Hepatocyte (in vitro differentiated cells): Measurements from ENCODE around the gene CFAP92. TPM values are rescaled to one million over a fixed set of nuclear protein-coding genes. Genes with fewer than 3 reads are reported as not detected.

Source experiments
- DNase-seq: peaks from one replicate; pipeline ENCODE4 v3.0.0-alpha.2; 2016; ENCODE audit warnings: low spot score
- H2AFZ ChIP-seq: fragments of 200-600 bp; sonication (generic); 2 replicates; pipeline ENCODE4 v1.6.0; 2016; ENCODE audit warnings: antibody characterized with exemption, mild to moderate bottlenecking
- H3K27ac ChIP-seq: fragments of 200-600 bp; sonication (generic); 2 replicates; pipeline ENCODE4 v1.5.1; 2016; ENCODE audit warnings: mild to moderate bottlenecking
- H3K27me3 ChIP-seq: fragments of 200-600 bp; sonication (generic); 2 replicates; pipeline ENCODE4 v1.6.1; 2016
- H3K36me3 ChIP-seq: fragments of 200-600 bp; sonication (generic); replicated peaks from 2 replicates; pipeline ENCODE4 v1.5.1; 2016; ENCODE audit warnings: low read depth; ENCODE audit not compliant: insufficient read depth
- H3K4me1 ChIP-seq: fragments of 200-600 bp; sonication (generic); 2 replicates; pipeline ENCODE4 v1.5.1; 2016; ENCODE audit warnings: mild to moderate bottlenecking, moderate library complexity; ENCODE audit not compliant: insufficient read depth
- H3K4me2 ChIP-seq: fragments of 200-600 bp; sonication (generic); 2 replicates; pipeline ENCODE4 v1.6.0; 2016
- H3K4me3 ChIP-seq: fragments of 200-600 bp; sonication (generic); 2 replicates; pipeline ENCODE4 v1.5.1; 2016; ENCODE audit warnings: mild to moderate bottlenecking
- H3K79me2 ChIP-seq: fragments of 200-600 bp; sonication (generic); 2 replicates; pipeline ENCODE4 v1.6.0; 2017; ENCODE audit warnings: mild to moderate bottlenecking
- H3K9me2 ChIP-seq: fragments of 200-600 bp; sonication (generic); replicated peaks from 2 replicates; pipeline ENCODE4 v1.6.0; 2017; ENCODE audit warnings: mild to moderate bottlenecking; ENCODE audit not compliant: insufficient read depth
- H3K9me3 ChIP-seq: fragments of 200-600 bp; sonication (generic); 2 replicates; pipeline ENCODE4 v1.5.1; 2016; ENCODE audit warnings: low read depth, mild to moderate bottlenecking
- H4K20me1 ChIP-seq: fragments of 200-600 bp; sonication (generic); 2 replicates; pipeline ENCODE4 v1.6.0; 2016; ENCODE audit warnings: mild to moderate bottlenecking; ENCODE audit not compliant: insufficient read depth, poor library complexity, severe bottlenecking
- EZH2 ChIP-seq: fragments of 200-600 bp; sonication (generic); IDR thresholded peaks from 2 replicates; pipeline ENCODE4 v1.6.1; 2016; ENCODE audit warnings: antibody characterized with exemption, mild to moderate bottlenecking, borderline replicate concordance
- EZH2phosphoT487 ChIP-seq: fragments of 200-600 bp; sonication (generic); IDR thresholded peaks from one replicate; pipeline ENCODE4 v1.6.1; 2018; ENCODE audit warnings: antibody characterized with exemption, mild to moderate bottlenecking, low read depth, moderate library complexity; ENCODE audit not compliant: unreplicated experiment, severe bottlenecking
- WGBS: methylation state at CpG from one replicate; pipeline ENCODE4 v1.1.6; 2016; ENCODE audit warnings: low lambda C conversion rate; ENCODE audit errors: missing lambda C conversion rate; 5-methylcytosine and 5-hydroxymethylcytosine counted together
- polyA plus RNA-seq: library from polyadenylated mRNA; unstranded; fragments of >200 nt; fragmentation: Nextera tagmentation; extraction: Ambion mirVana; gene quantifications from 2 replicates; pipeline ENCODE4 v1.2.1, GENCODE V29; 2016
- total RNA-seq: library from RNA; depleted of rRNA; stranded (reverse); fragments of >200 nt; gene quantifications from 2 replicates; pipeline ENCODE4 v1.2.3, GENCODE V29; 2014
- TF ChIP-seq, protein P1 (sequence below): fragments of 200-600 bp; sonication (generic); IDR thresholded peaks from 2 replicates; pipeline ENCODE4 v1.5.1; 2016; ENCODE audit warnings: antibody characterized with exemption, mild to moderate bottlenecking; ENCODE audit not compliant: poor library complexity

The CFAP92 gene
- total and polyA plus RNA-seq, 2 experiments from 2014 or later = 0.17 to 0.35 TPM

DNA sequence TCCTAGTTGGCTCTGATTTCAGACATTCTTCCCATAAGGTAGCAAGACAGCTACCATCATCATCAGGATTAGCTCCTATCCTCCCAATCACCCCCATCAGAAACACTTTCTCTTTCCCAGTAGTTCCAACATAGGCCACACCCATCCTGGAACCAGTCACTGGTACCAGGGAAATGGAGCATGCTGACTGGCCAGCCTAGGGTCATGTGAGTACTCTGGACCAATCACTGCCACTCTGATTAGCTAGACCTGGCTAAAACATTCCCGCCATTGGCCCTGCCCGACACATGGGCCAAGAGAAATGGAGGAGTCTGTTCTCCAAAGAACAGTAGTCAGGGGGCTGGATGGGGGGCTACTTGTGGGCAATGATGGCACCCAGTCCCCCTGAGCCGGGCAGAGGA lies 19.6 kb upstream of the CFAP92 start:
- no peak overlapping the region for H3K4me3 ChIP-seq
- DNase-seq = no peak
- H3K9me3 ChIP-seq = no peaks in the 10 kb centered on the region
- H3K27ac ChIP-seq = no peak overlapping the region
- H3K36me3 ChIP-seq = no peaks in the 10 kb centered on the region
- no peaks in the 10 kb centered on the region for H3K27me3 ChIP-seq
- no peaks in the 10 kb centered on the region for H3K79me2 ChIP-seq
- H3K4me2 ChIP-seq = no peak overlapping the region
- no peak overlapping the region for H2AFZ ChIP-seq
- WGBS = 87% methylated on average over 3 of the region's 3 CpGs
- H3K4me1 ChIP-seq = peaks cover 6% of the 10 kb centered on the region
- H3K9me2 ChIP-seq = no peaks in the 10 kb centered on the region
- H4K20me1 ChIP-seq = no peaks in the 10 kb centered on the region
- TF ChIP-seq EZH2phosphoT487 (no peak), EZH2 (no peak)
- TF ChIP-seq, protein P1, sequence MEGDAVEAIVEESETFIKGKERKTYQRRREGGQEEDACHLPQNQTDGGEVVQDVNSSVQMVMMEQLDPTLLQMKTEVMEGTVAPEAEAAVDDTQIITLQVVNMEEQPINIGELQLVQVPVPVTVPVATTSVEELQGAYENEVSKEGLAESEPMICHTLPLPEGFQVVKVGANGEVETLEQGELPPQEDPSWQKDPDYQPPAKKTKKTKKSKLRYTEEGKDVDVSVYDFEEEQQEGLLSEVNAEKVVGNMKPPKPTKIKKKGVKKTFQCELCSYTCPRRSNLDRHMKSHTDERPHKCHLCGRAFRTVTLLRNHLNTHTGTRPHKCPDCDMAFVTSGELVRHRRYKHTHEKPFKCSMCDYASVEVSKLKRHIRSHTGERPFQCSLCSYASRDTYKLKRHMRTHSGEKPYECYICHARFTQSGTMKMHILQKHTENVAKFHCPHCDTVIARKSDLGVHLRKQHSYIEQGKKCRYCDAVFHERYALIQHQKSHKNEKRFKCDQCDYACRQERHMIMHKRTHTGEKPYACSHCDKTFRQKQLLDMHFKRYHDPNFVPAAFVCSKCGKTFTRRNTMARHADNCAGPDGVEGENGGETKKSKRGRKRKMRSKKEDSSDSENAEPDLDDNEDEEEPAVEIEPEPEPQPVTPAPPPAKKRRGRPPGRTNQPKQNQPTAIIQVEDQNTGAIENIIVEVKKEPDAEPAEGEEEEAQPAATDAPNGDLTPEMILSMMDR = no peak

DNA sequence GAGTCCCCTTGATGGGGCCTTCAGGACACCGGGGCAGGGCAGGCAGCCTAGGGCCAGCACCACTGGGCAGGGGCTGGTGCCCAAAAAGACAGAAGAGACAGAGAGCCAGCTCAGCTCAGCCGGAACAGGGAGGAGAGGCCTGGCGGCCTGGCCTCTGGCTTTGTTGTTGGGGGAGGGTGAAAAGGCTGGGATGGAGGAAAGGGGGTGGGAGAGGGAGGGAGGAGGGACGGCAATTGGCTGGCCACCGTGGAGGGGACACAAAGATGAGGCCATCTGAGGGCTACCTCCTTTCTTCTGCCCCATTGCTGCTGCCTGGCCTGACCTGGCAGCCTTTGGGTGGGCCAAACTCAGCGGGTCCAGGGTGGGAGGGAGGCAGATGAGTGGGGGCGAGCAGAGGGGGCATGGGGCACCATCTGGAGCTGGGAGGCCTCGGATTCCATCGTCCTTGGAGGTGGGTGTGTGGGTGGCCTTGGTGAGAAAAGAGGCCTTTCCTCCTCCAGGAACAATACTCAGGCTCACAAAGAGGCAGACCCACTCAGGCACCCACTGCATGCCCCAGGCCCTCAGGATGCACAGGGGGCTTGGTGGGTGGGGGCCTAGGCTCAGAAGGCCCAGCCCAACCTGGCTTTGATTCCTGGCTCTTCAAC lies 16.6 kb upstream of the CFAP92 start:
- TF ChIP-seq EZH2 (no peak), EZH2phosphoT487 (no peak)
- TF ChIP-seq, protein P1 = no peak
- DNase-seq = no peak
- peaks cover 13% of the 10 kb centered on the region for H3K4me1 ChIP-seq
- no peak overlapping the region for H3K4me2 ChIP-seq
- H3K9me3 ChIP-seq = no peaks in the 10 kb centered on the region
- H3K79me2 ChIP-seq = no peaks in the 10 kb centered on the region
- H3K4me3 ChIP-seq = no peak overlapping the region
- H3K27ac ChIP-seq = no peak overlapping the region
- H4K20me1 ChIP-seq = no peaks in the 10 kb centered on the region
- no peaks in the 10 kb centered on the region for H3K36me3 ChIP-seq
- H3K27me3 ChIP-seq = peaks cover 6% of the 10 kb centered on the region
- no peak overlapping the region for H2AFZ ChIP-seq
- 76% methylated on average over 7 of the region's 9 CpGs for WGBS
- H3K9me2 ChIP-seq = no peaks in the 10 kb centered on the region

- Histone ChIP-seq H3K9me2 (no peaks in the 10 kb centered on the region), H4K20me1 (no peaks in the 10 kb centered on the region), H3K9me3 (no peaks in the 10 kb centered on the region), H3K4me2 (no peak overlapping the region), H3K36me3 (no peaks in the 10 kb centered on the region), H3K4me1 (peaks cover 21% of the 10 kb centered on the region), H3K79me2 (no peaks in the 10 kb centered on the region), H3K27ac (no peak overlapping the region), H3K27me3 (peaks cover 14% of the 10 kb centered on the region), H3K4me3 (no peak overlapping the region), H2AFZ (no peak overlapping the region)
- no peak for TF ChIP-seq EZH2phosphoT487
- TF ChIP-seq, protein P1 = no peak
- TF ChIP-seq EZH2 = no peak
- DNase-seq = no peak
- 92% methylated on average over 2 of the region's 2 CpGs for WGBS
These were observed 15.4 kb upstream of the CFAP92 start for GRCh38 chr3:129009266-129009665.

DNA sequence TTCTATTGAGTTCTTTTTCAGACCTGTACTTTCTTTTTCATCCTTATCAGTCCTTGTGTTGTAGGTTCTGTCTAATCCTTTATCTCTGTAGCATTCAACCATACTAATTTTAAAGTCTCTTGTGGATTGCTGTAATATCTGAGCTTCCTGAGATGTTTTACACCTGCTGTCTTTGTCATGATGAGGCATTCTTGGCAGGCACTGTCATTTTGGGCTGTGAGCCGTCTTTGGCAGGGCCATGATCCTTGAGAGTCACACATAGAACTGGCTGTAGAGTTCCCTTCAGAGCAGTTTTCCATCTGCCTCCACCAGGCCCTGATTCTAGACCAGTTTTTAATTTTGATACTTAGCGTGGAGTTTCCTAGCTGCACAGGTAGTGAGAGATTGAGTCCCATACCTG lies 13.9 kb upstream of the CFAP92 start:
- Histone ChIP-seq H3K79me2 (no peaks in the 10 kb centered on the region), H3K9me3 (no peaks in the 10 kb centered on the region), H4K20me1 (no peaks in the 10 kb centered on the region), H3K9me2 (no peaks in the 10 kb centered on the region), H2AFZ (no peak overlapping the region), H3K4me3 (no peak overlapping the region), H3K36me3 (no peaks in the 10 kb centered on the region), H3K27me3 (peaks cover 22% of the 10 kb centered on the region), H3K4me1 (peaks cover 24% of the 10 kb centered on the region), H3K27ac (no peak overlapping the region), H3K4me2 (no peak overlapping the region)
- DNase-seq = no peak
- 76% methylated on average over 2 of the region's 2 CpGs for WGBS
- TF ChIP-seq EZH2 (no peak), EZH2phosphoT487 (no peak)
- TF ChIP-seq, protein P1 = no peak
